Measurements from ENCODE around the gene EDDM3A.

The EDDM3A gene

GRCh38 chr14:20706657-20707355 is 38.9 kb upstream of the EDDM3A start:
- TF ChIP-seq, protein P1, sequence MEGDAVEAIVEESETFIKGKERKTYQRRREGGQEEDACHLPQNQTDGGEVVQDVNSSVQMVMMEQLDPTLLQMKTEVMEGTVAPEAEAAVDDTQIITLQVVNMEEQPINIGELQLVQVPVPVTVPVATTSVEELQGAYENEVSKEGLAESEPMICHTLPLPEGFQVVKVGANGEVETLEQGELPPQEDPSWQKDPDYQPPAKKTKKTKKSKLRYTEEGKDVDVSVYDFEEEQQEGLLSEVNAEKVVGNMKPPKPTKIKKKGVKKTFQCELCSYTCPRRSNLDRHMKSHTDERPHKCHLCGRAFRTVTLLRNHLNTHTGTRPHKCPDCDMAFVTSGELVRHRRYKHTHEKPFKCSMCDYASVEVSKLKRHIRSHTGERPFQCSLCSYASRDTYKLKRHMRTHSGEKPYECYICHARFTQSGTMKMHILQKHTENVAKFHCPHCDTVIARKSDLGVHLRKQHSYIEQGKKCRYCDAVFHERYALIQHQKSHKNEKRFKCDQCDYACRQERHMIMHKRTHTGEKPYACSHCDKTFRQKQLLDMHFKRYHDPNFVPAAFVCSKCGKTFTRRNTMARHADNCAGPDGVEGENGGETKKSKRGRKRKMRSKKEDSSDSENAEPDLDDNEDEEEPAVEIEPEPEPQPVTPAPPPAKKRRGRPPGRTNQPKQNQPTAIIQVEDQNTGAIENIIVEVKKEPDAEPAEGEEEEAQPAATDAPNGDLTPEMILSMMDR (conservative IDR thresholded peaks at IDR 0.05) = no peak

DNA sequence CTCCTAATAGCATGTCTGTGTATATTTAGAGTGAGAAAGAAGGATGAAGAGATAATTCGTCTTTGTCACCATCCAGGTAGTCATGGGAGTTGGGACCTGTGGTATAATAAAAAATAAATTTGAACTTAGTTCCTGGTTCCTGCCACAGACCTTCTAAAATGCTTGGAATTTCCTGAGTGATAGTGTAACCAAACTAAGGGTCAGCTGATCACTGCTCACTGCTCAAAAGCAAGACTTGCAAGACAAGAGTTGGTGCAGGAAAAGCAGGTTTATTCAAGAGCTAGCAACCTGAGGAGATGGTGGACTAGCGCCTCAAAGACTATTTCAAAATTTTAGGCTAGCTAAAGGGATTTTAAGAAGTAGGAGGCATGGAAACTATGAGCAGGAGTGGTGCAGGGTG is 38.1 kb upstream of the EDDM3A start:
- peak overlapping the region; percentile 40 for H3K27ac ChIP-seq
- TF ChIP-seq, protein P1 (conservative IDR thresholded peaks at IDR 0.05) = no peak

More at GRCh38 chr14:20706657-20707355, 38.9 kb upstream of the EDDM3A start:
- H3K27ac ChIP-seq = peak overlapping the region; percentile 40

DNA sequence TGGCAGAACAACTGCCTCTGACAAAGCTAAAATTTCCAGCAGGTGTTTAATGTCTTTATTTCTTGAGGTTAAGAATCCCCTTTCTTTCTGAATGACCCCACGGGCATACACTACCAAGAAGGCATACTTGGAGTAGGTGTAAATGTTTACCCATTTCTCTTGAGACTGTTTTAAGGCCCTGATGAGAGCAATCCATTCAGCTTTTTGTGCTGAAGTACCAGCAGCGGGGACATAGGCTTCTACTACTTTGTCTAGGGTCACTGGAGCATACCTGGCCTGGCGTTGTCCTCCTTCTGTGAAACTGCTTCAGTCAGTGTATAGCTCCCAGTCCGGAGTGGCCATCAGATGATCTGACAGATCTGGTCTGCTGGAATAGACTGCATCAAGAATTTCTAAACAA is 34.4 kb upstream of the EDDM3A start:
- TF ChIP-seq, protein P1 (conservative IDR thresholded peaks at IDR 0.05) = no peak

GRCh38 chr14:20711685-20712084 is 34.0 kb upstream of the EDDM3A start:
- TF ChIP-seq, protein P1 (conservative IDR thresholded peaks at IDR 0.05) = no peak
- H3K27ac ChIP-seq = no peak overlapping the region

More for the DNA sequence above, 34.4 kb upstream of the EDDM3A start:
- no peak overlapping the region for H3K27ac ChIP-seq

DNA sequence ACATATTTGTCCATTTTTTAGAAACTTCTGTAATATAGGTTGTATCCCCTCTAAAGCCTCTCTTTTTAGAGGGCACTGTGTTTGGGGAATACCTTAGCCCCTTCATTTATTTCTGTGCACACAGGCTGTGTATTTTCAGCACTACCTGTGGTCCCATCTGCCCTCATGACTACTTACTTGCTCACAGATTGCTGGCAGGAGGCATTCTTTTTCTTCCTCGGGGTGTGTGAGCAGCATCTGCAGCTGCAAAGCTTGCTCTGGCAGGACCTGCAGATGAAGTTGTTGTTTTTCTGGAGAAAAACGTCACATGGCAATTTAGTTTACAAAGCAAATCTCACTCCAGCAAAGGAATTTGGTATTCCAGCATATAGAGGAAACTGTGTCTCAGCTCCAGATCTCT is 32.8 kb upstream of the EDDM3A start:
- TF ChIP-seq, protein P1 (conservative IDR thresholded peaks at IDR 0.05) = no peak
- H3K27ac ChIP-seq = no peak overlapping the region

DNA sequence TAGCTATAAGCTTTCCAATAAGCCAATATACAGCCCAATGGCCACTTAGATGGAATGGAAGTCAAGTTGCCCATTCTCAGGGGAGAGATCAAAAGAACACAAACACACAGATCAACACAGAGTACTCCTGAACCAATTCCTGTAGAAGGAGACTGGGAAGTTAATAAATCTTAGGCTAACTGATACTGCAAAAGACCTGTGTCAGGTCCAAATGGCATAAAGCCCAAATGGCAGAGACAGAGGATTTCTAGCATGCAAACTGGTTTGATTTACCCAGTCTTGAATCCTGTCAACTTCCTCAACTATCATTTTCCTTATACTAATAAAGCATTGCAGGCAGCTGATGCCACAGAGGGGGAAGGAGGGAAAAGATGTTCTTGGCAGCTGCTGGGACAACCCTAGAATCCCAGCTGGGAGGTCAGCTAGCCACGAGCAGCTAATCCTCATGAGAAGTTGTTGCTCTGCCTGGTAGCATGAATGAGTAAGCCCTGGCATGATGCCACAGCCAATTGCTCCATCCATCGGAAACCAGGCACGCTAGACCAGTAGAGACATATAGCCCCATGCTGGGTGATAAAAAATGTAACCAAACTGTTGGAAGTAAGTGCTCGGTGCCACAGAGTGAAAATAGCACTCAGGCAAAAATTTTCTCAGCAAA is 31.0 kb upstream of the EDDM3A start:
- TF ChIP-seq, protein P1 (conservative IDR thresholded peaks at IDR 0.05) = no peak
- H3K27ac ChIP-seq = peak overlapping the region; percentile 74

DNA sequence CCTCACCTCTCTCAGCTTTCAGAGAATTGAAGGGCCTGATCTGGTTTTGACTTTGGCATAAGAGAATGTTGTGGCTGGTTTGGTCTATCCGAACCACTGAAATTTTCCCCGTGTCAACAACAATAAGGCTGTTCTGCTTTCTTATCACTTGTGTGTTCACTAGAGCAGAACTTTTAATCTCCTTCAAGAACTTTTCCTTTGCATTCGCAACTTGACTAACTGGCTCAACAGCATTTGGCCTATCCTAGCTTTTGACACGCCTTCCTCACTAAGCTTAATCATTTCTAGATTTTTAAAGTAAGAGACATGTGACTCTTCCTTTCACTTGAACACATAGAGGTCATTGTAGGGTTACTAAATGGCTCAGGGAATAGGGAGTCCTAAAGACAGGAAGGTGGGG is 25.9 kb upstream of the EDDM3A start:
- TF ChIP-seq, protein P1 (conservative IDR thresholded peaks at IDR 0.05) = no peak

More for the DNA sequence above, 25.9 kb upstream of the EDDM3A start:
- H3K27ac ChIP-seq = peak overlapping the region; percentile 93
